Measurements from ENCODE around the gene CHIC2. TPM values are rescaled to one million over a fixed set of nuclear protein-coding genes. Genes with fewer than 3 reads are reported as not detected.

CHIC2 gene
- total RNA-seq, 1 experiment from 2014 or later, result 11.0 TPM

DNA sequence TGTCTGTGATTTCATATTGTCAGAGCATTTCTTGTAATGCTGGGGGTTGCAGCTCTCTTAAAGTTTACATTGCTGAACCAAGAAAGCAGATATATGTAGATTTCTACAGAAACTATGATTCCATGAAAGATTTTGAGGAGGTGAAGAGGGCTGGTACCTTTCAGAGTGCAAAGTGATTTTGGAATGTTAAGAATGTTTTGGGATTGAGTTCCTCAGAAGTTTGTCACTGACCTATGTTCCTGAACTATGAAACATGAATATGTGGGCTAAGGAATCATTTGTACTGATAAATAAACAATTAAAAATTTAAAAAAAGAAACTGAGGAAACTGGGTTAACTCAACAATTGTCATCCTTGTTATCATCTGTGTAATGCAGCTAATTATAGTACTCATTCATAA is 12.3 kb upstream of the CHIC2 start:
- Mint-ChIP-seq H3K27ac (no peak overlapping the region), H3K4me1 (0 out of 2 replicates have a peak, but pooled peaks cover 3% of the 10 kb centered on the region), H3K27me3 (ENCODE audit: low read depth) (no peaks in the 10 kb centered on the region; the same call in 1 of the 2 replicates), H3K36me3 (no peaks in the 10 kb centered on the region), H3K4me3 (no peak overlapping the region), H3K9me3 (no peaks in the 10 kb centered on the region)
- ChIA-PET POLR2A (no interaction called here), CTCF (interaction anchor here (1.1 kb wide), 1 partner anchor 146 kb away, joined by 3 read pairs; no protein-coding TSS in a partner anchor)
- ATAC-seq (no peak), DNase-seq (ENCODE audit: low spot score) (no peak)
- TF ChIP-seq ATF1 (CRISPR knock-in tag; IDR thresholded peaks at IDR 0.05) (no peak), CBFB (CRISPR knock-in tag; IDR thresholded peaks at IDR 0.05; ENCODE audit: low read depth) (no peak), OVOL2 (CRISPR knock-in tag; IDR thresholded peaks at IDR 0.05; ENCODE audit: borderline replicate concordance) (no peak), ZNF121 (CRISPR knock-in tag; IDR thresholded peaks at IDR 0.05) (no peak), GRHL2 (CRISPR knock-in tag; IDR thresholded peaks at IDR 0.05; ENCODE audit: insufficient replicate concordance, severe bottlenecking) (no peak), ELF4 (CRISPR knock-in tag; IDR thresholded peaks at IDR 0.05; ENCODE audit: low read depth) (no peak), NFE2L1 (CRISPR knock-in tag; IDR thresholded peaks at IDR 0.05) (no peak), CREM (CRISPR knock-in tag; IDR thresholded peaks at IDR 0.05) (no peak), MXD4 (CRISPR knock-in tag; IDR thresholded peaks at IDR 0.05; ENCODE audit: borderline replicate concordance) (no peak), NR3C1 (CRISPR knock-in tag; conservative IDR thresholded peaks at IDR 0.05; ENCODE audit: low read depth) (no peak)
- TF ChIP-seq, protein P1, sequence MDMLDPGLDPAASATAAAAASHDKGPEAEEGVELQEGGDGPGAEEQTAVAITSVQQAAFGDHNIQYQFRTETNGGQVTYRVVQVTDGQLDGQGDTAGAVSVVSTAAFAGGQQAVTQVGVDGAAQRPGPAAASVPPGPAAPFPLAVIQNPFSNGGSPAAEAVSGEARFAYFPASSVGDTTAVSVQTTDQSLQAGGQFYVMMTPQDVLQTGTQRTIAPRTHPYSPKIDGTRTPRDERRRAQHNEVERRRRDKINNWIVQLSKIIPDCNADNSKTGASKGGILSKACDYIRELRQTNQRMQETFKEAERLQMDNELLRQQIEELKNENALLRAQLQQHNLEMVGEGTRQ (CRISPR knock-in tag; IDR thresholded peaks at IDR 0.05), result no peak
- TF ChIP-seq, protein P2, sequence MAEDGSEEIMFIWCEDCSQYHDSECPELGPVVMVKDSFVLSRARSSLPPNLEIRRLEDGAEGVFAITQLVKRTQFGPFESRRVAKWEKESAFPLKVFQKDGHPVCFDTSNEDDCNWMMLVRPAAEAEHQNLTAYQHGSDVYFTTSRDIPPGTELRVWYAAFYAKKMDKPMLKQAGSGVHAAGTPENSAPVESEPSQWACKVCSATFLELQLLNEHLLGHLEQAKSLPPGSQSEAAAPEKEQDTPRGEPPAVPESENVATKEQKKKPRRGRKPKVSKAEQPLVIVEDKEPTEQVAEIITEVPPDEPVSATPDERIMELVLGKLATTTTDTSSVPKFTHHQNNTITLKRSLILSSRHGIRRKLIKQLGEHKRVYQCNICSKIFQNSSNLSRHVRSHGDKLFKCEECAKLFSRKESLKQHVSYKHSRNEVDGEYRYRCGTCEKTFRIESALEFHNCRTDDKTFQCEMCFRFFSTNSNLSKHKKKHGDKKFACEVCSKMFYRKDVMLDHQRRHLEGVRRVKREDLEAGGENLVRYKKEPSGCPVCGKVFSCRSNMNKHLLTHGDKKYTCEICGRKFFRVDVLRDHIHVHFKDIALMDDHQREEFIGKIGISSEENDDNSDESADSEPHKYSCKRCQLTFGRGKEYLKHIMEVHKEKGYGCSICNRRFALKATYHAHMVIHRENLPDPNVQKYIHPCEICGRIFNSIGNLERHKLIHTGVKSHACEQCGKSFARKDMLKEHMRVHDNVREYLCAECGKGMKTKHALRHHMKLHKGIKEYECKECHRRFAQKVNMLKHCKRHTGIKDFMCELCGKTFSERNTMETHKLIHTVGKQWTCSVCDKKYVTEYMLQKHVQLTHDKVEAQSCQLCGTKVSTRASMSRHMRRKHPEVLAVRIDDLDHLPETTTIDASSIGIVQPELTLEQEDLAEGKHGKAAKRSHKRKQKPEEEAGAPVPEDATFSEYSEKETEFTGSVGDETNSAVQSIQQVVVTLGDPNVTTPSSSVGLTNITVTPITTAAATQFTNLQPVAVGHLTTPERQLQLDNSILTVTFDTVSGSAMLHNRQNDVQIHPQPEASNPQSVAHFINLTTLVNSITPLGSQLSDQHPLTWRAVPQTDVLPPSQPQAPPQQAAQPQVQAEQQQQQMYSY (CRISPR knock-in tag; IDR thresholded peaks at IDR 0.05), result no peak
- TF ChIP-seq, protein P3, sequence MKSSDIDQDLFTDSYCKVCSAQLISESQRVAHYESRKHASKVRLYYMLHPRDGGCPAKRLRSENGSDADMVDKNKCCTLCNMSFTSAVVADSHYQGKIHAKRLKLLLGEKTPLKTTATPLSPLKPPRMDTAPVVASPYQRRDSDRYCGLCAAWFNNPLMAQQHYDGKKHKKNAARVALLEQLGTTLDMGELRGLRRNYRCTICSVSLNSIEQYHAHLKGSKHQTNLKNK (CRISPR knock-in tag; IDR thresholded peaks at IDR 0.05), result no peak
- TF ChIP-seq, protein P4, sequence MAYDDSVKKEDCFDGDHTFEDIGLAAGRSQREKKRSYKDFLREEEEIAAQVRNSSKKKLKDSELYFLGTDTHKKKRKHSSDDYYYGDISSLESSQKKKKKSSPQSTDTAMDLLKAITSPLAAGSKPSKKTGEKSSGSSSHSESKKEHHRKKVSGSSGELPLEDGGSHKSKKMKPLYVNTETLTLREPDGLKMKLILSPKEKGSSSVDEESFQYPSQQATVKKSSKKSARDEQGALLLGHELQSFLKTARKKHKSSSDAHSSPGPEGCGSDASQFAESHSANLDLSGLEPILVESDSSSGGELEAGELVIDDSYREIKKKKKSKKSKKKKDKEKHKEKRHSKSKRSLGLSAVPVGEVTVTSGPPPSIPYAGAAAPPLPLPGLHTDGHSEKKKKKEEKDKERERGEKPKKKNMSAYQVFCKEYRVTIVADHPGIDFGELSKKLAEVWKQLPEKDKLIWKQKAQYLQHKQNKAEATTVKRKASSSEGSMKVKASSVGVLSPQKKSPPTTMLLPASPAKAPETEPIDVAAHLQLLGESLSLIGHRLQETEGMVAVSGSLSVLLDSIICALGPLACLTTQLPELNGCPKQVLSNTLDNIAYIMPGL (CRISPR knock-in tag; IDR thresholded peaks at IDR 0.05), result no peak
- TF ChIP-seq, protein P5, sequence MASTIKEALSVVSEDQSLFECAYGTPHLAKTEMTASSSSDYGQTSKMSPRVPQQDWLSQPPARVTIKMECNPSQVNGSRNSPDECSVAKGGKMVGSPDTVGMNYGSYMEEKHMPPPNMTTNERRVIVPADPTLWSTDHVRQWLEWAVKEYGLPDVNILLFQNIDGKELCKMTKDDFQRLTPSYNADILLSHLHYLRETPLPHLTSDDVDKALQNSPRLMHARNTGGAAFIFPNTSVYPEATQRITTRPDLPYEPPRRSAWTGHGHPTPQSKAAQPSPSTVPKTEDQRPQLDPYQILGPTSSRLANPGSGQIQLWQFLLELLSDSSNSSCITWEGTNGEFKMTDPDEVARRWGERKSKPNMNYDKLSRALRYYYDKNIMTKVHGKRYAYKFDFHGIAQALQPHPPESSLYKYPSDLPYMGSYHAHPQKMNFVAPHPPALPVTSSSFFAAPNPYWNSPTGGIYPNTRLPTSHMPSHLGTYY (CRISPR knock-in tag; IDR thresholded peaks at IDR 0.05), result no peak
- TF ChIP-seq, protein P6, sequence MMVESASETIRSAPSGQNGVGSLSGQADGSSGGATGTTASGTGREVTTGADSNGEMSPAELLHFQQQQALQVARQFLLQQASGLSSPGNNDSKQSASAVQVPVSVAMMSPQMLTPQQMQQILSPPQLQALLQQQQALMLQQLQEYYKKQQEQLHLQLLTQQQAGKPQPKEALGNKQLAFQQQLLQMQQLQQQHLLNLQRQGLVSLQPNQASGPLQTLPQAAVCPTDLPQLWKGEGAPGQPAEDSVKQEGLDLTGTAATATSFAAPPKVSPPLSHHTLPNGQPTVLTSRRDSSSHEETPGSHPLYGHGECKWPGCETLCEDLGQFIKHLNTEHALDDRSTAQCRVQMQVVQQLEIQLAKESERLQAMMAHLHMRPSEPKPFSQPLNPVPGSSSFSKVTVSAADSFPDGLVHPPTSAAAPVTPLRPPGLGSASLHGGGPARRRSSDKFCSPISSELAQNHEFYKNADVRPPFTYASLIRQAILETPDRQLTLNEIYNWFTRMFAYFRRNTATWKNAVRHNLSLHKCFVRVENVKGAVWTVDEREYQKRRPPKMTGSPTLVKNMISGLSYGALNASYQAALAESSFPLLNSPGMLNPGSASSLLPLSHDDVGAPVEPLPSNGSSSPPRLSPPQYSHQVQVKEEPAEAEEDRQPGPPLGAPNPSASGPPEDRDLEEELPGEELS (CRISPR knock-in tag; IDR thresholded peaks at IDR 0.05), result no peak
- TF ChIP-seq, protein P7, sequence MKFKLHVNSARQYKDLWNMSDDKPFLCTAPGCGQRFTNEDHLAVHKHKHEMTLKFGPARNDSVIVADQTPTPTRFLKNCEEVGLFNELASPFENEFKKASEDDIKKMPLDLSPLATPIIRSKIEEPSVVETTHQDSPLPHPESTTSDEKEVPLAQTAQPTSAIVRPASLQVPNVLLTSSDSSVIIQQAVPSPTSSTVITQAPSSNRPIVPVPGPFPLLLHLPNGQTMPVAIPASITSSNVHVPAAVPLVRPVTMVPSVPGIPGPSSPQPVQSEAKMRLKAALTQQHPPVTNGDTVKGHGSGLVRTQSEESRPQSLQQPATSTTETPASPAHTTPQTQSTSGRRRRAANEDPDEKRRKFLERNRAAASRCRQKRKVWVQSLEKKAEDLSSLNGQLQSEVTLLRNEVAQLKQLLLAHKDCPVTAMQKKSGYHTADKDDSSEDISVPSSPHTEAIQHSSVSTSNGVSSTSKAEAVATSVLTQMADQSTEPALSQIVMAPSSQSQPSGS (CRISPR knock-in tag; IDR thresholded peaks at IDR 0.05; ENCODE audit: borderline replicate concordance, low read depth), result no peak
- TF ChIP-seq, protein P8, sequence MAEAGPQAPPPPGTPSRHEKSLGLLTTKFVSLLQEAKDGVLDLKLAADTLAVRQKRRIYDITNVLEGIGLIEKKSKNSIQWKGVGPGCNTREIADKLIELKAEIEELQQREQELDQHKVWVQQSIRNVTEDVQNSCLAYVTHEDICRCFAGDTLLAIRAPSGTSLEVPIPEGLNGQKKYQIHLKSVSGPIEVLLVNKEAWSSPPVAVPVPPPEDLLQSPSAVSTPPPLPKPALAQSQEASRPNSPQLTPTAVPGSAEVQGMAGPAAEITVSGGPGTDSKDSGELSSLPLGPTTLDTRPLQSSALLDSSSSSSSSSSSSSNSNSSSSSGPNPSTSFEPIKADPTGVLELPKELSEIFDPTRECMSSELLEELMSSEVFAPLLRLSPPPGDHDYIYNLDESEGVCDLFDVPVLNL (CRISPR knock-in tag; IDR thresholded peaks at IDR 0.05; ENCODE audit: borderline replicate concordance, low read depth), result no peak
- TF ChIP-seq, protein P9, sequence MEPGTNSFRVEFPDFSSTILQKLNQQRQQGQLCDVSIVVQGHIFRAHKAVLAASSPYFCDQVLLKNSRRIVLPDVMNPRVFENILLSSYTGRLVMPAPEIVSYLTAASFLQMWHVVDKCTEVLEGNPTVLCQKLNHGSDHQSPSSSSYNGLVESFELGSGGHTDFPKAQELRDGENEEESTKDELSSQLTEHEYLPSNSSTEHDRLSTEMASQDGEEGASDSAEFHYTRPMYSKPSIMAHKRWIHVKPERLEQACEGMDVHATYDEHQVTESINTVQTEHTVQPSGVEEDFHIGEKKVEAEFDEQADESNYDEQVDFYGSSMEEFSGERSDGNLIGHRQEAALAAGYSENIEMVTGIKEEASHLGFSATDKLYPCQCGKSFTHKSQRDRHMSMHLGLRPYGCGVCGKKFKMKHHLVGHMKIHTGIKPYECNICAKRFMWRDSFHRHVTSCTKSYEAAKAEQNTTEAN (CRISPR knock-in tag; IDR thresholded peaks at IDR 0.05), result no peak
- TF ChIP-seq, protein P10, sequence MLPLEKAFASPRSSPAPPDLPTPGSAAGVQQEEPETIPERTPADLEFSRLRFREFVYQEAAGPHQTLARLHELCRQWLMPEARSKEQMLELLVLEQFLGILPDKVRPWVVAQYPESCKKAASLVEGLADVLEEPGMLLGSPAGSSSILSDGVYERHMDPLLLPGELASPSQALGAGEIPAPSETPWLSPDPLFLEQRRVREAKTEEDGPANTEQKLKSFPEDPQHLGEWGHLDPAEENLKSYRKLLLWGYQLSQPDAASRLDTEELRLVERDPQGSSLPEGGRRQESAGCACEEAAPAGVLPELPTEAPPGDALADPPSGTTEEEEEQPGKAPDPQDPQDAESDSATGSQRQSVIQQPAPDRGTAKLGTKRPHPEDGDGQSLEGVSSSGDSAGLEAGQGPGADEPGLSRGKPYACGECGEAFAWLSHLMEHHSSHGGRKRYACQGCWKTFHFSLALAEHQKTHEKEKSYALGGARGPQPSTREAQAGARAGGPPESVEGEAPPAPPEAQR (CRISPR knock-in tag; IDR thresholded peaks at IDR 0.05), result no peak

Data from WTC11 (cell line).